GM13976 (cell line): ENCODE results near the gene NR4A3.
A peak's percentile ranks its signal among the peaks of the same experiment; 100 is the strongest.
"Not testable (repeated sequence)": the region's sequence is repeated elsewhere in the genome, so short reads cannot be mapped to it uniquely, and the experiment has no call there.

Experiments
- DNase-seq: peaks from one replicate; pipeline ENCODE4 v3.0.0; 2012; ENCODE audit warnings: low spot score
- in situ Hi-C: fragments of 300-500 bp; cut with MboI; formaldehyde crosslinking; loops from one replicate; pipeline ENCODE4 v1.12.0; 2022; ENCODE audit warnings: low sequenced_read_pairs, mixed read lengths, inconsistent platforms; ENCODE audit not compliant: unreplicated experiment
- TF ChIP-seq, protein P1 (sequence below): IDR thresholded peaks from 2 replicates; pipeline ENCODE4 v1.5.1; 2012; ENCODE audit warnings: borderline replicate concordance, mild to moderate bottlenecking; ENCODE audit not compliant: insufficient read depth; ENCODE audit errors: extremely low read depth, missing control alignments, control extremely low read depth

Gene NR4A3

DNA sequence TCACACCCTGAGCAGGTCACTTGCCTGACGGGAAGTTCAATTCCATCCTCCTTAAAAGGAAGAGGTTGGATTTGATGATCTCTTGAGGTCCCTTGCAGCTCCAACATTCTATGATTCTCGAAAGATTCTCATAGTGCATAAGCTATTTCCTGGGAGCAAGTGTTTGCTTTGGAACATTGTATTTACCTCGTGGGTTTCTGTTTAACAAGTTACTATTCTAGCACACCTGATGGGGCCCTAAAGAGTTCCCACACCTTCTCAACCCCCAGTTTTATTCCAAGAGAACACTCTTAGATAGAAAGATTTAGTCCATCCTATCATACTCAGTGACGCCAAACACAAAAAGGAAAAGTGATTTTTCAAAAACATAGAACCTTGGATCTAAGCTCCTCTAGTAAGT lies 23.4 kb downstream of the NR4A3 start:
- TF ChIP-seq, protein P1, sequence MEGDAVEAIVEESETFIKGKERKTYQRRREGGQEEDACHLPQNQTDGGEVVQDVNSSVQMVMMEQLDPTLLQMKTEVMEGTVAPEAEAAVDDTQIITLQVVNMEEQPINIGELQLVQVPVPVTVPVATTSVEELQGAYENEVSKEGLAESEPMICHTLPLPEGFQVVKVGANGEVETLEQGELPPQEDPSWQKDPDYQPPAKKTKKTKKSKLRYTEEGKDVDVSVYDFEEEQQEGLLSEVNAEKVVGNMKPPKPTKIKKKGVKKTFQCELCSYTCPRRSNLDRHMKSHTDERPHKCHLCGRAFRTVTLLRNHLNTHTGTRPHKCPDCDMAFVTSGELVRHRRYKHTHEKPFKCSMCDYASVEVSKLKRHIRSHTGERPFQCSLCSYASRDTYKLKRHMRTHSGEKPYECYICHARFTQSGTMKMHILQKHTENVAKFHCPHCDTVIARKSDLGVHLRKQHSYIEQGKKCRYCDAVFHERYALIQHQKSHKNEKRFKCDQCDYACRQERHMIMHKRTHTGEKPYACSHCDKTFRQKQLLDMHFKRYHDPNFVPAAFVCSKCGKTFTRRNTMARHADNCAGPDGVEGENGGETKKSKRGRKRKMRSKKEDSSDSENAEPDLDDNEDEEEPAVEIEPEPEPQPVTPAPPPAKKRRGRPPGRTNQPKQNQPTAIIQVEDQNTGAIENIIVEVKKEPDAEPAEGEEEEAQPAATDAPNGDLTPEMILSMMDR, result no peak
- in situ Hi-C loops, result no loop called here

DNA sequence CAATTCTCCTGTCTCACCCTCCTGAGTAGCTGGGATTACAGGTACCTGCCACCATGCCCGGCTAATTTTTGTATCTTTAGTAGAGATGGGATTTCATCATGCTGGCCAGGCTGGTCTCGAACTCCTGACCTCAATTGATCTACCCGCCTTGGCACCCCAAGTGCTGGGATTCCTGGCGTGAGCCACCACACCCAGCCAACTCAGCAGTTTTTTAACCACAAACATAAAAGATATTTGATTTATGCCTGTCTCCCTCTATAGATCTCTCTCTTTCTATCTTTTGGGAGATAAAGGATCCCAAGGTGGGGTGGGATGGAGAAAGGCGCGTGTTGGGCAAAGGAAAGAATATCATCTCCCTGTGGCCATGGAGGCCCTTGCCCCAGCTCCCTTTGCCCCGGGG lies 26.8 kb downstream of the NR4A3 start:
- no peak for DNase-seq
- in situ Hi-C loops, result no loop called here
- TF ChIP-seq, protein P1, result no peak

More for the DNA sequence above, 23.4 kb downstream of the NR4A3 start:
- DNase-seq, result no peak

DNA sequence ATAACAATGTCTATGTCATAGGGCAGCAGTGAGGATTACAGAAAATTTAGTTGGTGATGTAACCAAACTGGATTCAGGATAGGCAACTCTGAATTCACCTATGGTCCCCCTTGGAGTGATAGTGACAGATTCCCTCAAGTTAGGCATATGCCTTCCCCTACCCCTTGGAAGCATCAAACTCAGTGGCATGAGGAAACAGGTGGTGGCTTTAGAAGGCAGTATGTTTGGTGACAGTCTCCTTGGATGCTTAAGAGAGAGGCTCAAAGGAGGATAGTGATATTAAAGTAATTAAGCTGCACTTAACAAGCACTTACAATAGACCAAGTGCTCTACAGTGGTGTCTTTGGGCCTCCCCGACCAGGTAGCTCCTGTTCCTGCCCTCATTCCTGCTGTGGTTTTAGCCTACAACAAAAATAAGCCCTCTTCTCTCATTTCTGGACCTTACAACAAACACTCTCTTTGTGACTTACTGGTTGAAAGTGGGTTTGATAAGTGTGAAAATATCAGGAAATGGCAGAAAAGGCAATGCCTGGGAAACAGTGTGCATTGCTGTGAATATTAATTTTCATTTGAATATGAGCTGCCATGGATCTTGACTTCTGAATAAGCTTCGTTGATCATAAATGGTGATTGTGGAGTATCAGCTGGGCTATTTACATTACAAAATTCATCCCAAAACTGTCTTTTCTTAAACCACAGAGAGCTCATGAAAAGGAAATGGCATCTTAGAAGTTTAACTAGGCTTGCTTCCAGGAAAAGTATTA lies 29.2 kb downstream of the NR4A3 start:
- DNase-seq, result no peak
- in situ Hi-C loops, result no loop called here
- TF ChIP-seq, protein P1, result no peak

DNA sequence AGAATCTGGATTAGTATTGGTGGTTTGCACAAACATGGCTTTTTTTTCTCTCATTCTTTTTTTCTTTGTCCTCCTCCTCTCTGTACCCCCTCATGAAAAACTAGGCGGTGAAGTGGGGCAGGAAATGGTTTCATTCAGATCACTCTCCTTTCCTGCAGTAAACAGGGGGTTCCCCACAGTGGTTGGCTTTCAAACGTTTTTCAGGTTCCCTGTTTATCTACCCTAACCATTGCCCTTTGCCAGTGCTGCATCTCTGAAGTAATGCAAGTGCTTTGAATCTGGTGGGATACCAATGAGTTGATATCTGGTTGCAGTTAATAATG lies 29.8 kb downstream of the NR4A3 start:
- in situ Hi-C loops, result no loop called here
- DNase-seq, result peak; percentile 28
- TF ChIP-seq, protein P1, result no peak

DNA sequence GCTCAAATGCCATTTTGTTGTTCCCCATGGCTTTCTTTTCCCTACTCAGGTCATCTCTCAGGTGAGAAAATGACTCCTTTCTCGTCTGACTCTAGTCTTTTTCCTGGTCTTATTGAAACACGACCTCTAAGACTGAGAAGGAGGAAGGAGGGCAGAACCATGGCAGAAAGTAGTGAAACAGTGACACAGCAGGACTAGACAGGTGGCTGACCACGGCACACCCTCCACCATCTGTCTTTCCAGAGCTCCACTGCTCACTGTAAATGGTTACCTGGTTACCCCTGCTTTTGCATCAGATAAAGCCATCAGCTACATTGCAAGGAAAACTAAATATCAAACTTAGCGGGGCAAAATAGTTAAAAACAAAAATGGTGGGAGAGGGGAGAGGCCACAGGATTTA lies 30.9 kb downstream of the NR4A3 start:
- in situ Hi-C loops, result no loop called here
- TF ChIP-seq, protein P1, result no peak
- no peak for DNase-seq

DNA sequence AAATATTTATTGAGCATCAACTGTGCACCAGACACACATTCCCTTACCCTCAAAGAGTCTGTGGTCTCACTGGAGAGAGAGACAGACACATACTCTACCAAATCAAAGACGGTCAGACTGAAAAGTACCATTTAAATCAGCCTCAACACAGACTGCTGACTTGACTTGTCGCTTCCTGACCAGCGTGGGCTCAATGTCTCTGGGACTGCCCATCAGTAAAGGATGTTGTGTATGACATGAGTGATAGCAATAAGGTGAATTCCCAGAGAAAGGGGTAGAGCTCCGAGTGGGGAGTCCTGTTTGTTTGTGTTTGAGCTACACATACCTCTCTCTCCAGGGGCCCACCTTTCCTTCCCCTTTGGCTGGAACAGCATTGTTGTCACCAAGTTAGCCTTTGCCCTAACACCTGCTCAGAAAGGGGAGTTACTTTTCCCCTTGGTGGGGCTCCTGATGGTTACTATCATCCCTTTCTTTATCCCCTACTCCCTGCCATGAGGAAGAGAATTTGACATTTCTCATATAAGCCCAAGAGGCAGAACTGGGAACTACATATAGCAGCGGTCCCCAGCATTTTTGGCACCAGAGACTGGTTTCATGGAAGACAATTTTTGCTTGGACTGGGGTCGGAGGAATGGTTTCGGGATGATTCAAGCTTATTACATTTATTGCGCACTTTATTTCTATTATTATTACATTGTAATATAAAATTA lies 33.9 kb downstream of the NR4A3 start:
- in situ Hi-C loops, result no loop called here
- DNase-seq, result no peak
- TF ChIP-seq, protein P1, result no peak

DNA sequence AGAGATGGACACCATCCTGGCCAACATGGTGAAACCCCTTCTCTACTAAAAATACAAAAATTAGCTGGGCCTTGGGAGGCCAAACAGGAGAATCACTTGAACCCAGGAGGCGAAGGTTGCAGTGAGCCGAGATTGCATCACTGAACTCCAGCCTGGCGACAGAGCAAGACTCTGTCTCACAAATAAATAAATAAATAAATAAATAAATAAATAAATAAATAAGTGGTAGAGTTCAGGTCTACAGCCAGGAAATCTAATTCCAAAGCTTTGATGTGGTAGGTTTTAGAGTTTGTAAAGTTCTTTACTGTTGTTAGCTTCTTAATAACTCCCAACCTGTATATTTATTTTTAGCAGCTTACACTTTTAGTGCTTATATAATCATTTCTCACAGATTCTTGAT lies 35.9 kb downstream of the NR4A3 start:
- in situ Hi-C loops, DNase-seq: not testable (repeated sequence)
